C4-2B (cell line): Measurements from ENCODE around the gene MIPEP.

Experiments used
- H3K27ac ChIP-seq: fragments of 450-650 bp; 2 replicates; pipeline ENCODE4 v1.5.1; 2017
- ZFX ChIP-seq: fragments of 450-650 bp; IDR thresholded peaks from 2 replicates; pipeline ENCODE4 v1.6.1; 2017
- TF ChIP-seq, protein P1 (sequence below): fragments of 450-650 bp; conservative IDR thresholded peaks from 2 replicates; pipeline ENCODE4 v1.5.1; 2017; ENCODE audit warnings: mild to moderate bottlenecking

MIPEP gene

DNA sequence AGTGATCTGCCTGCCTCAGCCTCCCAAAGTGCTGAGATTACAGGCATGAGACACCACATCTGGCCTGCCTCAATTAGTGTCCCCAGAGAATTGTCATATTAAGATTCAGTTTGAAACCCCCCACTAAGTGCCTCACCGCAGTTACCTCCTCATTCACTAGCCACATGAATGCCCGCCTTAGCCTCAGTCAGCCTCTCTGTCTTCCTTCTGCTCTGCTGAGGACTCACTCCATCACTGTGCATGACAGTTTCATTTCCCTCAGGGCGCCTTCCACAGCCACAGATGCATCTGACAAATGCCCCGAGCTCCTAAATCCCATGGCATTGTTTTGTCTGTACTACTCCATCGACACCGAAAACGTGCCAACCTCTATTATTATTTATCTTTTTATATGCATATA, 23.3 kb downstream of the MIPEP start:
- no peak for TF ChIP-seq ZFX
- TF ChIP-seq, protein P1, sequence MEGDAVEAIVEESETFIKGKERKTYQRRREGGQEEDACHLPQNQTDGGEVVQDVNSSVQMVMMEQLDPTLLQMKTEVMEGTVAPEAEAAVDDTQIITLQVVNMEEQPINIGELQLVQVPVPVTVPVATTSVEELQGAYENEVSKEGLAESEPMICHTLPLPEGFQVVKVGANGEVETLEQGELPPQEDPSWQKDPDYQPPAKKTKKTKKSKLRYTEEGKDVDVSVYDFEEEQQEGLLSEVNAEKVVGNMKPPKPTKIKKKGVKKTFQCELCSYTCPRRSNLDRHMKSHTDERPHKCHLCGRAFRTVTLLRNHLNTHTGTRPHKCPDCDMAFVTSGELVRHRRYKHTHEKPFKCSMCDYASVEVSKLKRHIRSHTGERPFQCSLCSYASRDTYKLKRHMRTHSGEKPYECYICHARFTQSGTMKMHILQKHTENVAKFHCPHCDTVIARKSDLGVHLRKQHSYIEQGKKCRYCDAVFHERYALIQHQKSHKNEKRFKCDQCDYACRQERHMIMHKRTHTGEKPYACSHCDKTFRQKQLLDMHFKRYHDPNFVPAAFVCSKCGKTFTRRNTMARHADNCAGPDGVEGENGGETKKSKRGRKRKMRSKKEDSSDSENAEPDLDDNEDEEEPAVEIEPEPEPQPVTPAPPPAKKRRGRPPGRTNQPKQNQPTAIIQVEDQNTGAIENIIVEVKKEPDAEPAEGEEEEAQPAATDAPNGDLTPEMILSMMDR: no peak
- H3K27ac ChIP-seq: no peak overlapping the region

DNA sequence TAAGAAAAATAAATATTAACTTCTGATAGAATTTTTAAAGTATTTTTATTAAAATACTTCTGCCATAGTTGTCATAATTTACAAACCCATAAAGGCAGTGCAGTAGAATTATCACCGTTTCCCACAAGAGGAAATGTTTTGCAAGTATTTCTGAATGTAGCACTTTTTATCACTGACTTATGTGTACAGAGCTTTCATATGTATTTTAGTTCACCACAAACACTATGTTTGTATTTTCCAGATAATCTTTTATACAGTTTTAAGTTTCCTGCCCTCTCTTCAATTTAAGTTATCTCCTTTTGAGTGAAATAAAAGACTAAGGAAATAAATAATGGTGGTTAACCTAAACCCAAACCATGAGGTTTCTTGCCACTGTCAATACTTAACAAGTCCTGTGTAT, 24.2 kb downstream of the MIPEP start:
- TF ChIP-seq ZFX: no peak
- TF ChIP-seq, protein P1: no peak
- no peak overlapping the region for H3K27ac ChIP-seq

DNA sequence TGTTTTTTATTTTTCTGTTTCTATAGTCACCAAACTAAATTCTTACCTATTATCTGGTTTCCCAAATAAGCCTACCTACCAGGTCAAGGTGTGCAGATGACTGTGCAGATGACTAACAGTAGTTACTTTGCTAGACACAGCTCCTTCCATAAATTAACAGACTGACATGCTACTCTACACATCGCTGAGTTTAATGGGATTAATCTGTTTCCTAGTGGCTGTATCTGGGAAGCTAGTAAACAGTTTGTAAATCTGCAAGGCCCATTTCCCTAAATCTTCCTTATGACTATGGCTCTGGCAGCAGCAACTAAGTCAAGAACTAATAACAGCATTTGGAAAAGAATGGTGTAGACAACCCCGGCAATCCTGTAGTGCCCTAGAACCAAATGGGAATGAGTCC, 27.9 kb downstream of the MIPEP start:
- TF ChIP-seq, protein P1: no peak
- H3K27ac ChIP-seq: no peak overlapping the region

DNA sequence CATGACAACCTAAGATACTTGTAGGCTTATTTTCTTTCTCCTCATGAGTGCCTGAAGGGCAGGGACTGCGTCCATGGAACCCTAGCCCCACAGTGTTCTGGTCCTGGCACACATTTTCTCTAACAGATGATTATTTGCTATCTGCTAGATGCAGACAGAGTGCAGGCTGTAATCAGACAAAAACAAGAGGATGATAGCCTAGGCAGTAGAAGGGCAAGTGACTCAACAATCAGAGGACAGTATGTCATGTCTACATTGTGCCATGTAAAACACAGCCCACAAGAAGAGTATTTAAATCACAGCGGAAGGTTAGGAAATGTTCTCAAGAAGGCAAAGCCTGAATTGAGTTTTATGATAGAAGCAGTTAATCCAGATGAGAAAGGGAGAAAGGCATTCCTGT, 29.3 kb downstream of the MIPEP start:
- no peak for TF ChIP-seq ZFX
- TF ChIP-seq, protein P1: no peak
- no peak overlapping the region; the same call in 1 of the 2 replicates for H3K27ac ChIP-seq

DNA sequence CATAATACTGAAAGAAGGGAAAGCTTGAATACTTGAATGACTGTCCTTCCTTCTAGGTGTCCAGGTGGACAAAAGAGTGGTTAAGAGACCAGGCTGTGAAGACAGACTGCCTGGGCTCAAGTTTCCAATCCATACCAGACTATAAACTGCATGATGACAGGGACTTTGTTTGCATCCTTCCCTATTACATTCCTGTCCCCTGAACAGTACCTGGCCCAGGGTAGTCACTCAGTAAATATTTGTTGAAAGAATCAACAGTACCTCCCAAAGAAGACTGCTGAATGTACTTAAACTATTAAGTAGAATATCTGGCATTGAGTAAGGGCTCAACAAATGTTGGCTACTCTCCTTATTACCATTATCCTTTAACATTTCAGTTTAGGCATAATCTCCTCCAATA, 29.7 kb downstream of the MIPEP start:
- TF ChIP-seq, protein P1: no peak
- TF ChIP-seq ZFX: no peak
- H3K27ac ChIP-seq: no peak overlapping the region

DNA sequence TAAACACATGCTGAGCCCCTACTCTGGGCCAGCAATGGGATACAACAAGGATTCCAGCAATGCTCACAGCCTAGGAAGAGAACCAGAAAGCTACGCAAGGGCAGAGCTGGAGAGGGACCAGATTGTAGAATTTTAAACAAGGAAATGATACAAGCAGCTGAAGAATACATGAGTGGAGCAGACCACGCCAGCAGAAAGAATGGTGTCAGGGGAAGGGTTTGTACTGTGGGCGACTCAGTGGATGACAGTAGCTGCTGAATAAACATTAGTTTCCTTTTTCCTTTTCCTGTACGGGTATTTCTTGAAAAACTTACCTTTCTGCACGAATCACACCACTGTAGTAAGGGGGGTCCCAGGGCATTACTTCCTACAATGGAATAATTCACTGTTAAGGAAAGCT, 30.7 kb downstream of the MIPEP start:
- H3K27ac ChIP-seq: no peak overlapping the region
- no peak for TF ChIP-seq ZFX
- TF ChIP-seq, protein P1: no peak

DNA sequence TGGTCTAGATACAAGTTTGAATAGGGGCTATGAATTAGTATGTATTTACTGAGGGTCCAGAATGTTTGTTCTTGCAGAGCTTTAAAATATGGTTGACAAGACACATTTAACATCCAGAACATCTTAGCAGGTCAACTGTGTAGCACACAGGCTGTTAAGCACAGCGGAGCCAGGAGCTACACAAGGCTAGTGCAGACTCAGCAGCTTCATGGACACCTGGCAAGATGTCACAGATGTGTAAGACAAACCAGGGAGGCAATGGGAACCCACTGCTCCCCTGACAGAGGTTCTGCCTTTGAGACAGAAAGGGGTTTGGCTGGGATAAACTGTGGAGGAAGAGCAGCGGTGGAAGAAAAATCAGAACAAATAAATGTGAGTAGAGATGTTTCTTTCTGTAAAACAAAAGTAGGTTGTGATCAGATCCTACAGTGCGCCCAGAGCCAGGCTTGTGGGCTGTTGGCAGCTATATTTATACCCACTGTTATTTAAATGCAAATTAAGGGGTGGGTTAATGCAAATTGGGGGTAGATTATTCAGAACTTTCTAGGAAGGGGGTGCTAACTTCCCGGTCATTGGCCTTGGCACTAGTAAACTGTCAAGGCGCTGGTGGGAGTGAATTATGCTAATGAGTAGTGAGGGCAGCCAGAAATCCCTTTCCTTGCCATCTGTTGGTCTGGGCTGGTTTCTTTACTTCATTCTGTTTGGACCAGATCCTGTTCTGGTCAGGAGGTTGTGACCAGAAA, 33.0 kb downstream of the MIPEP start:
- no peak for TF ChIP-seq ZFX
- TF ChIP-seq, protein P1: no peak
- H3K27ac ChIP-seq: no peak overlapping the region
